GM10248 (cell line): Measurements from ENCODE around the gene PYCR2.
"Not testable (repeated sequence)": the region's sequence is repeated elsewhere in the genome, so short reads cannot be mapped to it uniquely, and the experiment has no call there.

Experiments used
- CTCF ChIA-PET: fragments of 300-600 bp; sonication (Branson Sonifier 250); formaldehyde crosslinking; extraction: SDS; loops from one replicate; lab custom pipeline; 2021; ENCODE audit warnings: antibody characterized with exemption; lab: Yijun Ruan, JAX
- POLR2A ChIA-PET: fragments of 350-650 bp; sonication (Branson Sonifier 250); formaldehyde crosslinking; extraction: SDS; loops from one replicate; lab custom pipeline; 2020; ENCODE audit warnings: antibody characterized with exemption; lab: Yijun Ruan, JAX
- DNase-seq: peaks from one replicate; pipeline ENCODE4 v3.0.0; 2012; ENCODE audit errors: extremely low spot score
- TF ChIP-seq, protein P1 (sequence below): IDR thresholded peaks from 2 replicates; pipeline ENCODE4 v1.5.1; 2012; ENCODE audit warnings: mild to moderate bottlenecking, low read depth; ENCODE audit errors: extremely low read depth, missing control alignments, control extremely low read depth

PYCR2 gene

DNA sequence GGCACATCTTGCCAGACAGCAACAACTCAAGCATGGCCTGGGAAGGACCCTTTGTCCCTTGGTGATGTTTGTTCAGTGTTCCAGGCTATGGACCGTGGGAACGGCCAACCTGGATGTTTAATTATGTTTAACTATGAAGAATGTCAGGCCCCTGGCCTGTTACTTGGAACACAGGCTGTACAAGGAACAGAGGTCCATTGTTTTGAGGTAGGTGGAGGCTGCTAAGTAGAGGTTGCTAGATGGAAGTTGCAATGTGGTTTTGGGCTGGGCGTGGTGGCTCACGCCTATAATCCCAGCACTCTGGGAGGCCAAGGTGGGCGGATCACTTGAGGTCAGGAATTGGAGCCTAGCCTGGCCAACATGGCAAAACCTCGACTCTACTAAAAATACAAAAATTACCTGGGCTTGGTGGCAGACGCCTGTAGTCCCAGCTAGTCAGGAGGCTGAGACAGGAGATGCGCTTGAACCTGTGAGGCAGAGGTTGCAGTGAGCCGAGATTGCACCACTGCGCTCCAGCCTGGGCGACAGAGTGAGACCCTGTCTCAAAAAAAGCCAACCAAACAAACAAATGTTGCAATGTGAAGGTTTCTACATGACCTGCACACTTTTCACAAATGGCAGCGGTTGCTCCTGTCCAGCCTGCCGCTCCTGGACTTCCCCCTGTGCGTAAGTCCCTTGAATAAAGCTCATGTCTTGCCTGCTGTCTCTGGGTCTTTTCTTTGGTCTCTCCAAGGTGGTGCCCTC, 32.6 kb downstream of the PYCR2 start:
- ChIA-PET CTCF (interaction anchor here (1.5 kb wide), 1 partner anchor 9 kb away, joined by 6 read pairs; the partner anchor contains the start of gene TMEM63A), POLR2A (no interaction called here)
- TF ChIP-seq, protein P1, sequence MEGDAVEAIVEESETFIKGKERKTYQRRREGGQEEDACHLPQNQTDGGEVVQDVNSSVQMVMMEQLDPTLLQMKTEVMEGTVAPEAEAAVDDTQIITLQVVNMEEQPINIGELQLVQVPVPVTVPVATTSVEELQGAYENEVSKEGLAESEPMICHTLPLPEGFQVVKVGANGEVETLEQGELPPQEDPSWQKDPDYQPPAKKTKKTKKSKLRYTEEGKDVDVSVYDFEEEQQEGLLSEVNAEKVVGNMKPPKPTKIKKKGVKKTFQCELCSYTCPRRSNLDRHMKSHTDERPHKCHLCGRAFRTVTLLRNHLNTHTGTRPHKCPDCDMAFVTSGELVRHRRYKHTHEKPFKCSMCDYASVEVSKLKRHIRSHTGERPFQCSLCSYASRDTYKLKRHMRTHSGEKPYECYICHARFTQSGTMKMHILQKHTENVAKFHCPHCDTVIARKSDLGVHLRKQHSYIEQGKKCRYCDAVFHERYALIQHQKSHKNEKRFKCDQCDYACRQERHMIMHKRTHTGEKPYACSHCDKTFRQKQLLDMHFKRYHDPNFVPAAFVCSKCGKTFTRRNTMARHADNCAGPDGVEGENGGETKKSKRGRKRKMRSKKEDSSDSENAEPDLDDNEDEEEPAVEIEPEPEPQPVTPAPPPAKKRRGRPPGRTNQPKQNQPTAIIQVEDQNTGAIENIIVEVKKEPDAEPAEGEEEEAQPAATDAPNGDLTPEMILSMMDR, result no peak
- no peak for DNase-seq

GRCh38 chr1:225890346-225891228, 33.5 kb downstream of the PYCR2 start:
- TF ChIP-seq, protein P1, result no peak
- CTCF ChIA-PET, result interaction anchor here (0.7 to 2.8 kb wide), 3 partner anchors 8 to 21 kb away, joined by 3 to 11 read pairs (median 6); partner anchors contain the start of gene TMEM63A
- POLR2A ChIA-PET, result no interaction called here
- no peak for DNase-seq

GRCh38 chr1:225889743-225890142, 34.3 kb downstream of the PYCR2 start:
- CTCF ChIA-PET, result interaction anchor here (1.2 to 2.8 kb wide), 3 partner anchors 13 to 65 kb away, joined by 3 to 11 read pairs (median 6); no protein-coding TSS in a partner anchor
- TF ChIP-seq, protein P1, result no peak
- DNase-seq, result no peak
- POLR2A ChIA-PET, result no interaction called here

DNA sequence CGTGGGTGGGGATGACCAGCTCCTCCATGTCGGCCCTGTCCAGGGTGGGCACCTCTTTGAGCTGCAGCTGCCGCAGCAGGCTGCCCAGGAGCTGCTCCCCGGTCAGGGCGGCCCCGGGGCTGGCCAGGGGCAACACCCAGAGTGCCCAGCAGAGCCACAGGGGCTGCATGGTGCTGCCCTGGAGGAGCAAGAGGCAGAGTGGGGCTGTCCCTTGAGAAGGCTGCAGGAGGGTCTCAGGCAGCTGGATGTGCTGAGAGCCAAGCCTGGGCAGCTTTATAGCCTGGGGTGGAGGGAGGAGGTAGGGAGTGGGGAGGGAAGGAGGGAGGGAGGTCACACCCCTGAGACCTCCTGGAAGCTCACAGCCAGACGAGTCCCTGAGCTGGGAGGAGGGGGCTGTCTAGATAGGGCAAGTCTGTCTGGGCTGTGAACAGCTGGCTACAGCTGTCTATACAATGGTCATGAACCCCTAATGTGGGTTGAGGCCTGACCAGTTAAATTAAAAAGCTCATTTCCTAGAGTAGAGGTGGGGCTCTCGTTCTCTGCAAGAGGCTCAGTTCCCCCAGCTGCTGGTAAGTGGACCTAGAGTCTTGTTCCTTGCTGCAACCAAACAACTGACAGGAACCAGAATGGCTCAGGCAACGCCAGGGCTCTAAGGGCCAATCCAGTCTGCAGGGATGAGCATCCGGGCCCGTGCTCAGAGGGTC, 35.0 kb downstream of the PYCR2 start, which contains the start of gene LEFTY1:
LEFTY1 (minus strand) TSS at position 249 of the 704 bp plus-strand sequence; CDS start at position 169, 80 bp downstream.
- ChIA-PET CTCF (interaction anchor here (0.6 to 2.8 kb wide), 4 partner anchors 8 to 66 kb away, joined by 3 to 11 read pairs (median 4); no protein-coding TSS in a partner anchor), POLR2A (no interaction called here)
- no peak for DNase-seq
- TF ChIP-seq, protein P1, result no peak

DNA sequence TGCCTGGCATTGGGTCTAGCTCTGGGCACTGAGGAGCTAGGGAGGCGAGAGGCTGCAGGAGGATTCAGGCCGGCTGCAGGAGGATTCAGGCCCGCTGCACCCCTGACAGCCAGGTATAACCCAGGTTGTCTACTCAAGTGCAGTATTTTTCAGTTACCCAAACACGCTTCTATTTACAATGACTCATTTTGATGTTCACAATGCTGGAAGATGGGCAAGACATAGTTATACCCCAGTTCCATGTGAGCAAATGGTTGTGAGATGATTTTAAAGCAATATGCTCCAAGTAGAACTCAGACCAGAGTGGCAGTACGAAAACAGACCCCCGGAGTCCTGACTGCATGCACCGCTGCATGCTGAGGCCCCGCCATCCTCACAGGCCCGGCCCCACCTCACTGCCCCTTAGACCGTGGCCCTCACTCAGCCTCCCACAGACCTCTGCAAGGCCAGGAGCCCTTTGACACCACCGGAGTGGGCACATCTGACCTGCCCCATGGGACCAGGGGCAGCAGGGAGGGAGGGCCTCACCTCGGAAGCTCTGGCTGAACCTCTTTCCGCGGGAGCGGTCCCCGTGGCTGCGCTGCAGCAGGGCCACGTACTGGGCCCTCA, 35.7 kb downstream of the PYCR2 start:
- ChIA-PET CTCF (interaction anchor here (1.7 to 2.8 kb wide), 2 partner anchors 11 to 23 kb away, joined by 6 to 11 read pairs; no protein-coding TSS in a partner anchor), POLR2A (no interaction called here)
- DNase-seq, result no peak
- TF ChIP-seq, protein P1, result no peak

DNA sequence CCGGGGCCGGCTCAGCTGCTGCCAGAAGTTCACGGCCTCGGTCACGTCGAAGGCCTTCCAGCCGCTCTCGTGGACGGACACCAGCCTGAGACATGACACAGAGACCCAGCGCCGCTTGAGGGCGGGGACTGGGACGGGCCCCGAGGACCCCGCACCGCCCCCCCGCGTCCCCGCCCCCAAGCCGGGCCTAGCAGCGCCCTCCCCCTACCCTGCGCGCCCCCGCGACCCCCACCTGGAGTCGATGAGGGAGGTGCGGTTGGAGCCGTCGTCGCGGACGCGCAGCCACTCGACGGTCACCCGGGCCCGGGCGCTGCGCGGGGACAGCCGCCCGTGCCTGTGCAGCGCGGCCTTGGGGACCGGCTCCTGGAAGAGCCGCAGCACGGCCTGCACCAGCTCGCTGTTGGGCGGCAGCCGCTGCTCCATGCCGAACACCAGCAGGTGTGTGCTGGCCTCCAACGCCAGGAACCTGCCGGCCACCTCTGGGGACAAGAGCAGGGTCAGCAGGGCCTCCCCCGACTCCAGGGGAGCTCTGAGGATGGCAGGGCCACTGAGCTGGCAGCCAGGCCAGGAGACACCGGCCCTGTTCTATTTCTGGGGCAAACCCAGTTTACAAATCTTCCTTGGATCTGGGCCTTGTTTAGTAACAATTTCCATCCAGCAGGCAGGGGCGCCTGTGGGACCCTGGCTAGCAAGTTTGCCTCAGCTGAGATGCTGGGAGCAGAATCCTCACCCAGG, 36.3 kb downstream of the PYCR2 start:
- CTCF ChIA-PET, result interaction anchor here (2.8 kb wide), 1 partner anchor 24 kb away, joined by 11 read pairs; no protein-coding TSS in a partner anchor

More for the DNA sequence above, 36.3 kb downstream of the PYCR2 start:
- DNase-seq, POLR2A ChIA-PET: not testable (repeated sequence)
